ENCODE results near the gene AGAP5. TPM values are rescaled to one million over a fixed set of nuclear protein-coding genes. Genes with fewer than 3 reads are reported as not detected.
A peak's percentile ranks its signal among the peaks of the same experiment; 100 is the strongest.

The AGAP5 gene
- total and polyA plus RNA-seq, 4 donors = 1.5 to 13.2 (median 6.8) TPM

DNA sequence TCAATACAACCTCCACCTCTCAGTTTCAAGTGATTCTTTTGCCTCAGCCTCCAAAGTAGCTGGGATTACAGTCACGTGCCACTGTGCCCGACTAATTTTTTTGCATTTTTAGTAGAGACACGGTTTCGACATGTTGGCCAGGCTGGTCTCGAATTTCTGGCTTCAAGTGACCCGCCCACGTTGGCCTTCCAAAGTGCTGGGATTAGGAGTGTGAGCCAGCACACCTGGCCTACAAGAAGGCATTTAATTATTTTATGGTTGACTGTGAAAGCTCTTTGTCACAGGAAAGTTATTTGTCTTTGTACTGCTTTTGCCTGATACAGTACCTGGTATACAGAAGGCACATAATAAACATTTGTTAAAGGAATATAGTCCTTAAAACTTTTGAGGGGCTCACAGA lies 69.5 kb downstream of the AGAP5 start:
- no peak for DNase-seq
- ATAC-seq (ENCODE audit: low FRiP score) = no peak
- Histone ChIP-seq H3K36me3 (ENCODE audit: control insufficient read depth in 1 of 2, insufficient read depth in 2 of 2, low read length in 1 of 2) (no peaks in the 10 kb centered on the region), H3K4me3 (ENCODE audit: low read length in 2 of 2) (no peak overlapping the region), H3K27ac (ENCODE audit: low read depth in 1 of 2, low read length in 2 of 2) (no peak overlapping the region), H3K27me3 (ENCODE audit: control insufficient read depth in 1 of 2, insufficient read depth in 2 of 2, low read length in 1 of 2) (no peaks in the 10 kb centered on the region), H3K9me3 (ENCODE audit: control insufficient read depth, low read length) (no peaks in the 10 kb centered on the region), H3K4me1 (ENCODE audit: control insufficient read depth in 1 of 2, insufficient read depth in 2 of 2, low read length in 2 of 2) (no peaks in the 10 kb centered on the region)
- 61 to 68% methylated on average over 7 of the region's 7 CpGs for WGBS, 2 donors
- intact Hi-C loops (cut with DNase I) = loop anchor here (5.0 kb wide), 2 partner anchors 51 to 101 kb away; no protein-coding TSS in a partner anchor

DNA sequence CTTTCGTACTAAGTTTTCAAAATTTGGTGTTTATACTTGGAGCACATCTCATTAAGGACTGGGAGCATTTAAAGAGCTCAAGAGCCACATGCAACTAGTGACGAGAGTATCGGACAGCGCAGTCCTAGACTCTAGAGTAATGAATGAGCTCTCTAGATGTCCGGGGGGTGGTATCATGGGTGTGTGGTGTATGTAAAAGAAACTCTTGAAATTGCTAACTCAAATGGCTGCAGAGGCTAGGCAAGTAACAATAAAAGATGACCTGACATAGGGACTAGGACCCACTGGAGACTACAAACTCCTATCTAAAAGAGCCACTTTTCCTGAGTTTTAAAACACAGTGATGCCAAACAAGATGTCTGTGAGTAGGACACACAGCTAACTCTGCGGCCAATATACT lies 70.6 kb downstream of the AGAP5 start:
- intact Hi-C loops (cut with DNase I) = loop anchor here (5.0 kb wide), 2 partner anchors 50 to 100 kb away; no protein-coding TSS in a partner anchor
- Histone ChIP-seq H3K4me3 (ENCODE audit: low read length in 2 of 2) (no peak overlapping the region), H3K36me3 (ENCODE audit: control insufficient read depth in 1 of 2, insufficient read depth in 2 of 2, low read length in 1 of 2) (no peaks in the 10 kb centered on the region), H3K27me3 (ENCODE audit: control insufficient read depth in 1 of 2, insufficient read depth in 2 of 2, low read length in 1 of 2) (no peaks in the 10 kb centered on the region), H3K27ac (ENCODE audit: low read depth in 1 of 2, low read length in 2 of 2) (no peak overlapping the region), H3K9me3 (ENCODE audit: control insufficient read depth, low read length) (no peaks in the 10 kb centered on the region), H3K4me1 (ENCODE audit: control insufficient read depth in 1 of 2, insufficient read depth in 2 of 2, low read length in 2 of 2) (no peaks in the 10 kb centered on the region)
- DNase-seq (no peak), ATAC-seq (ENCODE audit: low FRiP score) (no peak)
- WGBS, 2 donors = 91 to 92% methylated on average over 6 of the region's 6 CpGs

DNA sequence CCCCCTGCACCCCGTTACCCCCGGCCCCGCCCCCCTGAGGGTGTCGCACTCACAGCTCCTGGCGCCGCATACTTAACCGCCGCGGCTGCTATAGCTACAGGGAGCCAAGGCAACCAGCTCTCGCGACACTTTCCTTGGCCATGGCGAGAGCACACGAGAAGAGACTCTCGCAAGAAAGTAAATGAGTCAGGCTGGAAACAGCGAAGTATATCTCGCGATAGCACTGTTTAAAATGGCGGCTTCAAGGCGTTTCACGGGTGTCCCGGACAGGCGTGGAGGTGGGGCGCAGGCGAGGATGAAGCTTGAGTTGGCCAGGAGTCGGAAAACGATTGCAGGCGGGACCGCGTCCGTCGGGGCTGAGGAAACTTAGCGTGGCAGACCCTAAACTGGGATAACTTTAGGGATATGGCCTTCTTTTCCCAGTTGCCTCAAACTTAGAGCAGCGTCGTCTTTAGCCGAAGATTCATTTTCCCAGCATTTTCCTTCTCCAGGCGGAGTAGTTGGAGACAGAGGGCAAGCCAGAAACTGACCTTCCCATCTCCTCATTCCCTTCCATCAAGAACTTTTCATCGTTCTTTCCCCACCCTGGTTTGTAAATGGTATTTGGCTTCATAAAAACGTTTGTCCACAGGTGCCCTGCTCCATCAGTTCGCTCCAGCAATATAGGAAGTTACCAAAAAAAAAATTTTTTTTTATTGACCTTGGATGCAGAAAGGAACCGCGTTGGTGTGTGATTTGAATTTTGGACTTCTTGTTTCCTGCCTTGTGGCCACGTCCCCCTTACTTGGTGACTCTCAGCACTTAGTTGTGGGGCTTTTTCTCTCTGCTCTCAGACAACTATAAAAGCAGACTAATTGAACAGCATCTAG lies 71.8 kb downstream of the AGAP5 start:
- Histone ChIP-seq H3K4me3 (ENCODE audit: low read length in 2 of 2) (peak overlapping the region; percentile 37 to 74), H3K36me3 (ENCODE audit: control insufficient read depth in 1 of 2, insufficient read depth in 2 of 2, low read length in 1 of 2) (no peaks in the 10 kb centered on the region), H3K9me3 (ENCODE audit: control insufficient read depth, low read length) (no peaks in the 10 kb centered on the region), H3K27ac (ENCODE audit: low read depth in 1 of 2, low read length in 2 of 2) (peak overlapping the region in 1 of 2 donors; percentile 30), H3K4me1 (ENCODE audit: control insufficient read depth in 1 of 2, insufficient read depth in 2 of 2, low read length in 2 of 2) (no peaks in the 10 kb centered on the region), H3K27me3 (ENCODE audit: control insufficient read depth in 1 of 2, insufficient read depth in 2 of 2, low read length in 1 of 2) (no peaks in the 10 kb centered on the region)
- peak; percentile 98 for ATAC-seq (ENCODE audit: low FRiP score)
- 0 to 1% methylated on average over 42 of the region's 42 CpGs for WGBS, 2 donors
- DNase-seq = peak; percentile 96 to 97
- intact Hi-C loops (cut with DNase I) = loop anchor here (5.0 kb wide), 2 partner anchors 49 to 99 kb away; no protein-coding TSS in a partner anchor

DNA sequence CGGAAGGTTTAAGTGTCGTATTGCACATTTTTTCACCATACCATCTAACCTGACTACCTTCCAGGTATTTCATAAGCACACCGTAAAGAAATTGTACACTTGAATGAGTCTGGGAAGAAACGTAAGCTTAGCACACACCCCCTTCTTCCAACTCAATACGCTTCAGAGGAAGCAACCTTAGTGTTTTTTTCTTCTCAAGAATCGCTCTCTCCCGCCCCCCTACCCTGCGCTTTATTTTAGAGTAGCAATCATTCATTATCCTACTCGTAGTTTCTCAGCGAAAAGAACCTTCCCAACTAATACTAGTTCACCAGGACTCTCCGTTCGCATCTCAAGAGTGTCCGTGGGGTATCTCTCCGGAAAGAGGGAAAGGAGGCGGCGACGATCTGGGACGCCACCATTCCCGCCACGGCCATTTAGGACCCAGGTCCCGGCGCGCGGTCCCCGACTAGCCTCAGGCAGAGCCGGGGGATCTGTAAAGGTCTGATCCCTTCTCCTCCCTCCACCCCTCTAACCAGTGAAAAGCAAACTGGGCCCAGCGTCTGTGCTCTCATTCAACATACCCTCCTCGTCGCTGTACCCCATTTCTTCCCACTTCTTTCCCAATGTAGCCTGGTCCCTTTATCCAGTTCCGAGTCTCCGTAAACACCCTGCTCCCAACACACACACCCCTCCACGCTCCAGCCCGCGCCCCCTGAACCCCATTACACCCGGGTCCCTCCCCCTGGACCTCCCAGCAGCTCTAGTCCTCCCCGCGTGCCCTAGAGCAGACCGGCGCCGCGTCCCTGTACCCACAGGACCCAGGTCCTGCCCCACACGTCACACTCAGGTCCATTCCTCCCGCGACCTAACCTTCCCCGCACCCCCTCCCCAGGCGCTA lies 72.7 kb downstream of the AGAP5 start:
- peak overlapping the region; percentile 37 to 74 for H3K4me3 ChIP-seq (ENCODE audit: low read length in 2 of 2)
- no peaks in the 10 kb centered on the region for H3K27me3 ChIP-seq (ENCODE audit: control insufficient read depth in 1 of 2, insufficient read depth in 2 of 2, low read length in 1 of 2)
- ATAC-seq (ENCODE audit: low FRiP score) (peak; percentile 85), DNase-seq (peak in 1 of 2 donors; percentile 80)
- intact Hi-C loops (cut with DNase I) = loop anchor here (5.0 kb wide), 2 partner anchors 48 to 98 kb away; no protein-coding TSS in a partner anchor
- no peaks in the 10 kb centered on the region for H3K9me3 ChIP-seq (ENCODE audit: control insufficient read depth, low read length)
- H3K4me1 ChIP-seq (ENCODE audit: control insufficient read depth in 1 of 2, insufficient read depth in 2 of 2, low read length in 2 of 2) = no peaks in the 10 kb centered on the region
- H3K36me3 ChIP-seq (ENCODE audit: control insufficient read depth in 1 of 2, insufficient read depth in 2 of 2, low read length in 1 of 2) = no peaks in the 10 kb centered on the region
- WGBS, 2 donors = 0 to 1% methylated on average over 45 to 46 of the region's 46 CpGs
- peak overlapping the region in 1 of 2 donors; percentile 2 for H3K27ac ChIP-seq (ENCODE audit: low read depth in 1 of 2, low read length in 2 of 2)

Other genes starting within 250 kb of the AGAP5 start
- 10 to 100 TPM; 61.0 to 65.6 TPM for gene PPP3CB, start 202.1 kb downstream of the AGAP5 start, total RNA-seq
- gene PPP3CB, start 202.1 kb downstream of the AGAP5 start, polyA plus RNA-seq = 10 to 100 TPM; 39.7 to 46.1 TPM
- gene USP54, start 106.8 kb downstream of the AGAP5 start, total RNA-seq = 10 to 100 TPM; 32.6 to 45.7 TPM
- gene USP54, start 106.8 kb downstream of the AGAP5 start, polyA plus RNA-seq = 1 to 10 TPM; 1.9 to 6.1 TPM
- gene MYOZ1, start 56.6 kb downstream of the AGAP5 start, total RNA-seq = 10 to 100 TPM in 1 of 2 donors, 1 to 10 TPM in 1; 3.2 to 13.1 TPM
- gene MYOZ1, start 56.6 kb downstream of the AGAP5 start, polyA plus RNA-seq = 1 to 10 TPM; 6.6 to 6.9 TPM
- gene SYNPO2L, start 42.1 kb downstream of the AGAP5 start, total RNA-seq = under 1 TPM; 0.13 to 0.18 TPM
- gene SYNPO2L, start 42.1 kb downstream of the AGAP5 start, polyA plus RNA-seq = under 1 TPM in 1 of 2 donors, not detected in 1; 0.63 TPM
- gene SEC24C, start 46.3 kb upstream of the AGAP5 start, total RNA-seq = 10 to 100 TPM; 61.4 to 69.3 TPM
- gene SEC24C, start 46.3 kb upstream of the AGAP5 start, polyA plus RNA-seq = 10 to 100 TPM; 13.5 to 49.4 TPM
- gene CHCHD1, start 83.9 kb upstream of the AGAP5 start, total RNA-seq = 10 to 100 TPM; 13.2 to 13.7 TPM
- gene CHCHD1, start 83.9 kb upstream of the AGAP5 start, polyA plus RNA-seq = 10 to 100 TPM; 30.2 to 58.9 TPM
- gene ZSWIM8, start 87.5 kb upstream of the AGAP5 start, total RNA-seq = 100 to 1,000 TPM; 116 to 137 TPM
- 100 to 1,000 TPM in 1 of 2 donors, 10 to 100 TPM in 1; 75.1 to 314 TPM for gene ZSWIM8, start 87.5 kb upstream of the AGAP5 start, polyA plus RNA-seq
- 10 to 100 TPM; 31.9 to 55.6 TPM for gene NDST2, start 113.5 kb upstream of the AGAP5 start, total RNA-seq
- gene NDST2, start 113.5 kb upstream of the AGAP5 start, polyA plus RNA-seq = 10 to 100 TPM in 1 of 2 donors, 1 to 10 TPM in 1; 2.1 to 23.2 TPM
- 10 to 100 TPM; 70.6 to 76.7 TPM for gene CAMK2G, start 176.4 kb upstream of the AGAP5 start, total RNA-seq
- gene CAMK2G, start 176.4 kb upstream of the AGAP5 start, polyA plus RNA-seq = 10 to 100 TPM; 37.1 to 70.9 TPM
- 10 to 100 TPM; 33.6 to 35.4 TPM for gene PLAU, start 213.0 kb upstream of the AGAP5 start, total RNA-seq
- 10 to 100 TPM in 1 of 2 donors, 1 to 10 TPM in 1; 9.6 to 13.6 TPM for gene PLAU, start 213.0 kb upstream of the AGAP5 start, polyA plus RNA-seq